Gastrocnemius medialis (tissue), 4 donors: ENCODE data around the gene EPHA8.

Experiments used
- CTCF ChIP-seq, 5 experiments: fragments of 450-650 bp in 3 of 5; fragments of 200-600 bp in 2 of 5; sonication (generic) in 2 of 5; IDR thresholded peaks in 4 of 5; conservative IDR thresholded peaks in 1 of 5; 1 replicate in 4 of 5; 2 replicates in 1 of 5; pipeline ENCODE4 v1.5.1; 2016 to 2019; ENCODE audit warnings: antibody characterized with exemption in 5 of 5, mild to moderate bottlenecking in 3 of 5, moderate library complexity in 3 of 5
- POLR2A ChIP-seq, 2 donors: fragments of 450-650 bp; IDR thresholded peaks; one replicate each; pipeline ENCODE4 v1.6.1; 2017; ENCODE audit warnings: antibody characterized with exemption in 2 of 2, mild to moderate bottlenecking in 2 of 2, moderate library complexity in 2 of 2

- TF ChIP-seq CTCF (IDR thresholded peaks at IDR 0.05 in 4 of 5, conservative IDR thresholded peaks at IDR 0.05 in 1 of 5) (no peak), POLR2A (IDR thresholded peaks at IDR 0.05) (no peak)
Observed at GRCh38 chr1:22576617-22577016, 13.3 kb downstream of the EPHA8 start.
